Measurements from ENCODE around the gene HUNK.

Gene HUNK

DNA sequence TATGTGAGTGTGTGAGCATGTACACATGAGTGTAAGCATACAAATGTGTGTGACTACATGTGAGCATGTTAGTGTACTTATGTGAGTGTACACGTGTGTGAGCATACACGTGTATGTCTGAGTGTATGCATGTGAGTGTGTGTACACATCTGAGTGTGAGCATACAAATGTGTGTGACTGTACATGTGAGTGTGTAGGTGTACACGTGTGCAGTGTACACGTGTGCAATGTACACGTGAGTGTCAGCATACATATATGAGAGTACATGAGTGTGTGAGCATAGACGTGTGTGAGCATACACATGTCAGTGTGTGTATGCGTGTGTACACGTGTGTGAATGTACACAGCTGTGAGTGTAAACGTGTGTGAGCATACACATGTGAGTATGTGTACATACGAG, 170.6 kb downstream of the HUNK start:
- in situ Hi-C loops (cut with MboI; ENCODE audit: low pct_unique_long_range_greater_than_20kb, low sequenced_read_pairs, unreplicated experiment), result no loop called here
- TF ChIP-seq, protein P1, sequence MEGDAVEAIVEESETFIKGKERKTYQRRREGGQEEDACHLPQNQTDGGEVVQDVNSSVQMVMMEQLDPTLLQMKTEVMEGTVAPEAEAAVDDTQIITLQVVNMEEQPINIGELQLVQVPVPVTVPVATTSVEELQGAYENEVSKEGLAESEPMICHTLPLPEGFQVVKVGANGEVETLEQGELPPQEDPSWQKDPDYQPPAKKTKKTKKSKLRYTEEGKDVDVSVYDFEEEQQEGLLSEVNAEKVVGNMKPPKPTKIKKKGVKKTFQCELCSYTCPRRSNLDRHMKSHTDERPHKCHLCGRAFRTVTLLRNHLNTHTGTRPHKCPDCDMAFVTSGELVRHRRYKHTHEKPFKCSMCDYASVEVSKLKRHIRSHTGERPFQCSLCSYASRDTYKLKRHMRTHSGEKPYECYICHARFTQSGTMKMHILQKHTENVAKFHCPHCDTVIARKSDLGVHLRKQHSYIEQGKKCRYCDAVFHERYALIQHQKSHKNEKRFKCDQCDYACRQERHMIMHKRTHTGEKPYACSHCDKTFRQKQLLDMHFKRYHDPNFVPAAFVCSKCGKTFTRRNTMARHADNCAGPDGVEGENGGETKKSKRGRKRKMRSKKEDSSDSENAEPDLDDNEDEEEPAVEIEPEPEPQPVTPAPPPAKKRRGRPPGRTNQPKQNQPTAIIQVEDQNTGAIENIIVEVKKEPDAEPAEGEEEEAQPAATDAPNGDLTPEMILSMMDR (IDR thresholded peaks at IDR 0.05; ENCODE audit: extremely low read depth, insufficient read depth, missing control alignments), result no peak
- no peak for DNase-seq (ENCODE audit: low spot score)

DNA sequence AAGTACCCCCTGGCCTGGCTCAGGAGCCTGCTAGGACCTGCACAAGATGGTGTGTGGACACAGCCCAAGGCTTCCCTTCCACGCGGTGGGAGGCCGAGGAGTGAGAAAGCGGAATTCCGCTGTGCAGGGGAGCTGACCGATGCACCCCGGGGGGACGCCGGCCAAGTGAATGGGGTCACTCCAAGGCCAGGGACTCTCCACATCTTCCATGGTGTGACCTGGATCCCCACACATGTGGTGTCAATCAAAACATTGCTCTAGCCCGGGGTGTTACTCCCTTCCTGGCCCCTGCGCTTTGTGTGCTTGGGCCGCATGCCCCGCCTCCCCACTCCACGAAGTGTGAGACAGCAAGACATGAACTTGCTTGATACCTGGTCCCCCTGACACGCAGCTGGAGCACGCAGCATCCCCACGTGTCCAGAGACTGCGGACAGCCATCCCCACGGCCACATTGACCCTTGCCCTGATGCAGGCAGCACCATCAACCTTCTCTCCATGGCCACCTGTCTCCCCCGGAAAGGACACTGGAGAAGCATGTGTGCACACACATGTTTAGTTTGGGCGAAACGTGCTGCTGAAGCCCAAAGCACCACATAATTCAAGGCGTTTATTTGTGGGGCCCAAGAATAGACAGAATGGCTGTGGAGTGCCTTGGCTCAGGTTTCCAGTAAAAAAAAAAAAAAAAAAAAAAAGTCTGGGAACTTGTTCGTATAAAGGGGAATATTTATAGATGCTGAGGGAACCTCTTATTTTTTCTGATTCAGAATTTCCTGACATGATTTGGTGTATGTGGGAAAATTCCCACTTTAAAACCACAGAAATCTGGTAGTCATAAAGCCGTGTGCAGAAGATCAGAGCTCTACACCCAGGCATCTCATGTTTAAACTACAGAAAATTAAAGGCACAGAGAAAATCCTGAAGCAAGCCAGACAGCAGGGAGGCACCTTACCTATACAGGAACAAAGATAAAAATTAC, 171.7 kb downstream of the HUNK start:
- in situ Hi-C loops (cut with MboI; ENCODE audit: low pct_unique_long_range_greater_than_20kb, low sequenced_read_pairs, unreplicated experiment), result no loop called here
- no peak for DNase-seq (ENCODE audit: low spot score)

DNA sequence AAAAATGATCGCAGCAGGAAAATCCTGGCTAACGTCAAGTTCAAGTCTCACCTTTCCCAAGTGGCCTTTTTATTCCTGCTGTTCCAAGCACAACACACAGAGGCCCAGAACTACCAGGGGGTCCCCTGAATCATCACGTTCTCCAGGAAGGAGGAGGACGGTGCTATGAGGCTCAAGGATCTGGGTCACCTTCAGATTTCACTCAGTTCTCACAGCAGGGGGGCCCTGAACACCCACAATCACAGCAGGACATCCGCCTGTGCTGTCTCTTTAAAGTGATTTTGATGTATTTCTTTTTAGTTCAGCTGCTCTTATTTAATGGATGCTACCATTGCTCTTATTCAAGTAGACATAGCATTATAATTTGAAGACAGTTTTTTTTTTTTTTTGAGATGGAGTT, 173.4 kb downstream of the HUNK start:
- in situ Hi-C loops (cut with MboI; ENCODE audit: low pct_unique_long_range_greater_than_20kb, low sequenced_read_pairs, unreplicated experiment), result no loop called here
- DNase-seq (ENCODE audit: low spot score), result no peak
- TF ChIP-seq, protein P1 (IDR thresholded peaks at IDR 0.05; ENCODE audit: extremely low read depth, insufficient read depth, missing control alignments), result no peak

More for the DNA sequence above, 171.7 kb downstream of the HUNK start:
- TF ChIP-seq, protein P1 (IDR thresholded peaks at IDR 0.05; ENCODE audit: extremely low read depth, insufficient read depth, missing control alignments), result no peak

DNA sequence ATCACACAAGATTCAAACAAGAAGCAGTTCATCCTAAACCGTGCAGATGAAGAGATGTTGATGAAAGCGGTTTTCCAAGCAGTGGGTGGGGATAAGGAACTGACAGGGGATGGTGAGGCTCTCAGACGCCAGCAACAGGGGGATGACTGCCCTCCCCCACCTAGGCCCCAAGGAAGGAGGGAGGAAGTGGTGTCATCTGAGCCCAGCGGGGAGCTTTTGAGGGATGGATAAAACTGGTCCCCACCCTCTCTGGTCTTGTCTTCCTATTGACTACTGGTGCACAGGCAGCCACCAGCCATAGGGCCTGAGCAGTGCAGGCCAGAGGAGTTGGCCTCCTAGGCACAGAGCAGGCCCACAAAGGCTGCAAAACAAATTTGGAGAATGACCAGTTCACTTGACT, 175.5 kb downstream of the HUNK start:
- TF ChIP-seq, protein P1 (IDR thresholded peaks at IDR 0.05; ENCODE audit: extremely low read depth, insufficient read depth, missing control alignments), result no peak
- in situ Hi-C loops (cut with MboI; ENCODE audit: low pct_unique_long_range_greater_than_20kb, low sequenced_read_pairs, unreplicated experiment), result no loop called here

More for the DNA sequence above, 175.5 kb downstream of the HUNK start:
- DNase-seq (ENCODE audit: low spot score), result no peak
